CD4-positive, alpha-beta T cell treated with Interleukin-12 subunit alpha and Interleukin-12 subunit beta, for 1 hour (primary cell): ENCODE results near the gene PC.

ENCODE experiments used
- DNase-seq: peaks from one replicate; pipeline ENCODE4 v3.0.0-alpha.2; 2020

The PC gene

DNA sequence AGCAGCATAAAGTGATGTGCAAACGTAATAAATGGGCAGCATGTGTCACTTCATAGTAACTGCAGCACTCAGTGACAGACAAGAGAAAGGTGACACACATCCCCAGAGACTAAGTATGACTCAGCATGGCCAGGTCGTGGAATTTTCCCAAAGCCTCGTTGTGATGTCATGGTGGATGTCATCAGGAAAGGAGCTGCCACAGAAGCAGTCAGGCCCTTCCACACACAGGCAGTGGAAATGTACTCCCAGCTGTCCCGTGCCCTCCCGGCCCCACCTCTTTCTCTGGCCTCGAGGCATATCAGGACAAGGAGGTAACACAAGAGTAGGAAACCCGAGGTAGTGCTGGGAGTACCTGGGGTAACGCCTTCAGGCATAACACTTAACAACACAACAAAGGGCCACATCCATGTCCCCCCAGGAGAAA is 8.1 kb downstream of the PC start:
- DNase-seq = no peak

DNA sequence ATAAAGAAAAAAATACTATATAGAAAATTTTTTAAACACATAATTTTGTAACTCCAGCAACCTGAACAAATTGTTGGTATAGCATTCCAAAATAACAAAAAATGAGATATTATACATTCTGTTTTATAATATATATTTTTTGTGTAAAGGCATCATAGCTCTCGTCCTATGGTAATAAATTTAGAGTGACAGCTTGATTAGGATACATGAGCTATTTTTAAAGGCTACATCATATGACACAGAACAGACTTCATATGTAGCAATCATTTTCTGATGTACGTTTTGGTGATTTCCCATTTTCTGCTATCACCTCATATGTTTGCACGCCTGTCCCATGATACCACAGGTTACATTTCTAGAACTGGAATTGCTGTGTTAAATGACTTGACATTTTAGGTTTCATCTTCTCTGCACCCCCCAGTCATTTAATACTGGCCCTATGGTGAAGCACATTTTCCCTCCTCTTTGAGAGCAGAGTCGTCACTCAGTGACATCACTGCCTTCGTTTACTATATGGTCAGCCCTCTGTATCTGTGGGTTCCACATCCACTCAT is 19.5 kb downstream of the PC start:
- DNase-seq = no peak

DNA sequence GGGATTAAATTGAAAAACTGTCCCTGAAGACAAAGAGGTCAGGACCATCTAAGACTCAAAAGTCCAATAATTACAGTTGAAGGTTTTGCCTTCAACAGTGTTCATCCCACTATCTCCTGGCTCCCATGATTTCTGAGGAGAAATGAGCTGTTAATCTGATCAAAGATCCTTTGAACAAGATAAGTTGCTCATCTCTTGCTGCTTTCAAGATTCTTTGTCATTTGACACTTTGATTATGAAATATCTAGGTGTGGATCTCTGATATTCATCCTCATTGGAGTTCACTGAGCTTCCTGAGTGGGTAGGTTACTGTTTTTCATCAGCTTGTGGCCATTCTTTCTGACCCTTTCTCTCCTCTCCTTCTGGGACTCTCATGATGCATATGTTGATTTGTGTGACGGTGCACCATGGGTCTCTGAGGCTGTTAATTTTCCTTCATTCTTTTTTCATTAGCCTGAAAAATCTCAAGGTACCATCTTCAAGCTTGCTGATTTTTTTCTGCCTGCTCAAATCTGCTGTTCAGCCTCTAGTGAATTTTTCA is 20.9 kb downstream of the PC start:
- no peak for DNase-seq

DNA sequence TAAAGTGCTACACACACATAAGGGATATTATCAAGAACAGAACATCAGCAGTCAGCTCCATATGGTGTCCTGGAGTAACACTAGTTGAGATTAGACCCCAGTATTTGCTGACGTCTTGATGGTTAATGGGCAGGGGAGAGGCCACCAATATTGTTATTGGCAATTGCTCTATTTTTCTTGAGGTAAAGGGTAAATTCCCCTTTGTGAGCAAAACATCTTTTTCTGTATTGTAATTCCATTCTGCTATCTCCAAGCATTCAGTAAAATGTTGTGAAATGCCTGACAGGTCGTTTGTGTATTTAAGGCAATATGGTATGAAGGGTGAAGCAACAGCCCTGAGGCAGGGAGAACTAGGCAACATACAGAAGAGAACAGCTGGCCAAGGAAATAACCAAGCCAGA is 21.9 kb downstream of the PC start:
- no peak for DNase-seq

DNA sequence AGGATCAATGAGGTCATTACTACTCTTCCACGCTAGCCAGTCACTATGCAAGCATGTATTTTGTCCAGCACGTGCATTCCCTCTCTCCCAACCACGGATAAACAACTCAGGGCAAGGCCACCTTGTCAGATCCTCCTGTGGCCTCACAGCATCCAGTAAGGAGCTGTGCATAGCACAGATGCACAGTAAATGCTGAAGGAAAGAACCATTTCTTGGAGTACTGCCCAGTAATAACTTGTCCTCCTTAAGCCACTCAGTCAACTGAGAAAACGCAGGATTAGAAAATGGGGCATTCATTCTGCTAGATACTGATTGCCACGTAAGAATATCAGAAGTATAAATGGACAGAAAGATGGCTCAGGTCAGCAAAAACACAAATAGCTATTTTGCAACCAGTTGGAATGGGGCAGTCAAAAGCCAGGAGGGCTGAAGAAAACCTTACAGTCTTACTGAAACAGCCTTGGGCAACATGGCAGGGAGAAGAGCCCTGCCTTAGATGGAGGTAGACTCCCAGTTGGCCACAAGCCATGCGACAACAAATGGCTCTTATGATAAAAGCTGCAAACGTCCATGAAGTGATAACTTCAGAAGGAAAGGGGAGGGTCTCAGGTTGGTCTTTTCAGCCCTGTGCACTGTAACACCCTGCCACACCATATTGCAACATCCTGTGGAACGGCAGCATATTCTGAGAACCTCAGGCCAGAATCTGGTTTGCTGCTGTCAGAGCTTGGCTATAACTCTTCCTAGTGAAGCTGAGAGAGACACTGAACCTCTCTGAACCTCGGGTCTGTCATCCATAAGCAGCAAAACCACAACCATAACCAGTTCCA is 23.0 kb downstream of the PC start:
- no peak for DNase-seq

DNA sequence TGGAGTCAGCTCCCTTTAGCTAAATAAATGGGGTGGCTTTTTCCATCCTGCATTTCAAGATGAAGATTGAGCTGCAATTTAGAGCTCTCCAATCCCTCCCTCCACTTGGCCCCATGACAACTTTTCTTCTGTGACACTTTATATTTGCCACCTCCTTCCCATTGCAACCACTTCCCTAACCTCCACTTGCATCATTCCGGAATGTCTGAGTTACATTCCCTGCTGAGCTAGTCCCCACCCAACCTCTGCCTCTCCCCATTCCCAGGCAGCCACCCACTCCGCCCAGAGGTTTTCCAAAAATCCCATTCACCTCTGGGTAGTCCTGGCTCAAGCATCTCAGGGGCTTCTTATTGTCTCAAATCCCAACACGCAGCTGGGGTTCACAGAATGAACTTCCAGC is 24.7 kb downstream of the PC start:
- DNase-seq = no peak

DNA sequence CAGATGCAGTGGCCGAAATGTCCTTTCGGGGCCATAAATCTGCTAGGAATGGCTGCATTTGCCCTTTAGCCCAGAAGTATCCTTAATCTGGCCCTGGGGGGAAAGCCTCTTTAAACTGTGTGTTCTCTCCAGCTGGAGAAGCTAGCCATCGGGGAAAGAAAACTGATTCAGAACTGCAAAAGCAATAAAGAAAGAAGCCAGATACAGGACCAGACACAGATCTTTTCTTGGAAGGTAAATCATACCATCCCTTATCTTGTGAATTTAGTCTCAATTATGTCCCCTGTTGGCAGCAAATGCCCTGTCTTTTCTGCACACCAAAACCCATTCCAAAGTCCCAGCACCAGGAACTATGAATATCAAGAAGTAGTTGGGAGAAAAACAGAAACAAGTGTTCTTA is 25.6 kb downstream of the PC start:
- no peak for DNase-seq

DNA sequence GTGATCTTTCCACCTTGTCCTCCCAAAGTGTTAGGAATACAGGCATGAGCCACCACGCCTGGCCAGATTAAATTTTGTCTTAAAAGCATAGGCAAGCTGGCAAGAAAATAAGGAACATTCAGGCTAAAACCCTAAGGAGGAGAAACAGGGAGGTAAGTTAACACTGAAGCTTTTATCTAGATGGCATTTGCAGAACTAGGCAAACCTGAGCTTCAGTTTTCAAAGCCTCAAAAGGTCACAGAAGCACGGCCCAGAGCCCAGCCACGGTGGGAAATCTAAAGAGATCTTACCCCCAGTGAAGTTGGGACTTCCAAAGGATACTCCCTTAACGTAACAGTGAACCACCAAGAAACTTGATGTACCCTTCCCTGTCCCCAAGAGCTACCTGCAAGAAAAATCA is 28.4 kb downstream of the PC start:
- no peak for DNase-seq

DNA sequence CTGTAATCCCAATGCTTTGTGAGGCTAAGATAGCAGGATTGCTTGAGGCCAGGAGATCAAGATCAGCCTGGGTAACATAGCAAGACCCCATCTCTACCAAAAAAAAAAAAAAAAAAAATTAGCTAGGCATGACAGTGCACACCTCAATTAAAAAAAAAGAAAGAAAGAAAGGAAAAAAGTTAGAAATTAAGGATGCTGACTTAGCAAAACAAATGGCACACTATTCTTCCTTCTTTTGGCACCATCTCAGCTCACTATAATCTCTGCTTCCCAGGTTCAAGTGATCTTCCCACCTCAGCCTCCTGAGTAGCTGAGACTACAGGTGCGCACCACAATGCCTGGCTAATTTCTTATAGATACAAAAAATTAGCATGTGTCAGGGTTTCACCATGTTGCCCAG is 33.9 kb downstream of the PC start:
- DNase-seq = no peak

DNA sequence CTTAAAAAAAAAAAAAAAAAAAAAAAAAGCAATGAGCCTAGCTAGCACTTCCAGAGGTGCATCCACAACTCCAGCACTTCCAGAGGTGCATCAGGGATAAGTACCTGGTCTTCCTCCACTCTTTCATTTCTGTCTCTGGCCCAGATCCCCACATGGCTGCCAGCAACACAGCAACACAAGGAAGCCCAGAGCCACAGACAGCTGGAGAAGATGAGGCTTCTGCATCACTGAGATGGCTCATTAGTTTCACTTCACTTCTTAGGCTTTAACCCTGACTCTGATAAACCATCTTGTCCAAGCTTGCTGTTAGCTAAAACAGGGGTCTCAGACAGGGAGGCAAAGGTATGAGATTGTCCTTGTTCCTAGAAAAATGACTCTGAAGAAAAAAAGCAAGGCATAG is 35.6 kb downstream of the PC start:
- DNase-seq = no peak

DNA sequence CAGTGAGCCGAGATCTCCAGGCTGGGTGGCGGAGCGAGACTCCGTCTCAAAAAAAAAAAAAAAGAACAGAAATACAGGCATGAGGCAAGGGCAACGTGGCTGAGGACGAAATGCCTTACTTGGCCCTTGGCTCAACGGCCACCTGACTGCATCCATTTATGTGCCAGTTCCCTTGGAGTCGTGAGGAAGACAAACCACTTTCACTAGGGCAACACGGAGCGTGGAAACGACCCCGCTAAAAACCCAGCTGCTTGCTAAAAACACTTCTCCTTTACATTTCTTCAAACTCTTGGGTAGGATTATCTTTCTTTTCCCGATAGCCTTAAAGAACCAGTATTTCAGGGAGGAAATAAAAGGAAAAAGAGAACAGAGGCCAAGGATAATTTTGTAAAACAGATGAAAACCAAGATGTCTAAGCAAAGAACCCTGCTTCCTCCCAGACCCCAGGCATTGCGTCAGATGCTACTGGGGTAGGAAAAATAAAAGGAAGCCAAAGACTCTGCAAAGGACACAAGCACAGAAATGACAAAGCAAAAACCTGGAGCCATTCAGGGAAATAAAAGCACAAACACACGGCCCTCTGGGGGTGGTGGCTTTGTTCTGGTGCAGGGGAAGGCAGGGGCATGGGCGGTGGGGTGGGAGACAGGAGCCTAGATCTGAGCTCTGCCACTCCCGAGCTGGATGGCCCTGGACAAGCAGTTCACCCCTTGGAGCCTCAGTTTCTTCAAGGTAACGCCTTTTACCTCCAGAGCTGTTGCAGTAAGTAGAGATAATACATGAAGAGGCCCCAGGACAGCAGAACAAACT is 37.0 kb downstream of the PC start:
- DNase-seq = no peak

DNA sequence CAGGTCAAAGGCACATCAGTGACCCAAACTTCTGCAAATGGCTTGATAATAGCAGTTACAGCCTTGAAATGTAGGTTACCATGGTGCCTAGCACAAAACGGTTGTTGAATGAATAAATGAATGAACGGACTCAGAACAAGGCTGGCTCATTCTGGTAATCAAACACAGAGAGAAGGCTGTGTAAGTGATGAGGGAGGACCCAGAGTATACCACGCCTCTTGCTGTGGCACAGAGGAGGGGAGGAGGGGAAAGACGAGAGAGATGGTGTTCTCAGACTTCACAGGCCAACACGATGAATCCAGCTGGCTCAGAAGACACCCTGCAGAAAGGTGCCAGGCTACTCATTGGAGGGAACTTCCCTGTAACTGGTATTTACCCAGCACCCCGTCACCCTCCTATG is 38.3 kb downstream of the PC start:
- no peak for DNase-seq

DNA sequence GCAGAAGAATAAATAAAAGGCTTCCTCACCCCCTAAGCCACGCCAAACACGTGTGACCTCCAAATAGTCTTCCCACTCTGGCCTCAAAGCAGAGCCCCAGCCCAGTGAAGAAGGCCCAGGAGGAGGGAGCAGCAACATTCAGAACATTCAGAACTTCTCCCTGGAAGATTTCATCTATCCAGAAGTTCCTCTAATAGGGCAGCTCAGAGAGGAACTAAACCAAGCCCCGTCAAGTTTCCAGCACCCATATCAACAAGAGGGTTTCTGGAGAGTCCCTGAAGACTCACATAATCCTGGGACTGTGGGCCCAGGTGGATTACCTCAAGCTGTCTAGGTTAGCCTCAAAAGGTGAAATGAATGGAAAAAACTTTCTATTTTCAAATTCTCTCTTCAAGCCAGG is 39.4 kb downstream of the PC start:
- no peak for DNase-seq

DNA sequence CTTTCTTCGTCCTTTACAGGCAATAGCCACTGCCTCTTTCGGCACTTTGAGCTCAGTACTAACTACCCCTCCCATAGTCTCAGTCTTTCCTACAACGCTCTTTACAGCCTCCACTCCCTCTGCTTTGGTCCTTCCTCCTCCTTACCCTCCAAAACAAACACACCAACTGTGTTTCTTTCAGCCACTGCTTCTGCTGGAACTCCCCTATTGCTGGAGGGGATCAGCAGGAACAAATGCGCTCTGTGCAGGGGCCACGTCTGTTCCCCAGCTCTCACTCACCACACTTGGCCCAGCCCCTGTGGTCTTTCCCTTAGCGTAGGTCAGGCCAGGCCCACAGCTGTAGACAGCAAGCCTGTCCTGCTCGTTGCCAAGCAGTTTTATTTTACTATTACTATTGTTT is 42.3 kb downstream of the PC start:
- no peak for DNase-seq

DNA sequence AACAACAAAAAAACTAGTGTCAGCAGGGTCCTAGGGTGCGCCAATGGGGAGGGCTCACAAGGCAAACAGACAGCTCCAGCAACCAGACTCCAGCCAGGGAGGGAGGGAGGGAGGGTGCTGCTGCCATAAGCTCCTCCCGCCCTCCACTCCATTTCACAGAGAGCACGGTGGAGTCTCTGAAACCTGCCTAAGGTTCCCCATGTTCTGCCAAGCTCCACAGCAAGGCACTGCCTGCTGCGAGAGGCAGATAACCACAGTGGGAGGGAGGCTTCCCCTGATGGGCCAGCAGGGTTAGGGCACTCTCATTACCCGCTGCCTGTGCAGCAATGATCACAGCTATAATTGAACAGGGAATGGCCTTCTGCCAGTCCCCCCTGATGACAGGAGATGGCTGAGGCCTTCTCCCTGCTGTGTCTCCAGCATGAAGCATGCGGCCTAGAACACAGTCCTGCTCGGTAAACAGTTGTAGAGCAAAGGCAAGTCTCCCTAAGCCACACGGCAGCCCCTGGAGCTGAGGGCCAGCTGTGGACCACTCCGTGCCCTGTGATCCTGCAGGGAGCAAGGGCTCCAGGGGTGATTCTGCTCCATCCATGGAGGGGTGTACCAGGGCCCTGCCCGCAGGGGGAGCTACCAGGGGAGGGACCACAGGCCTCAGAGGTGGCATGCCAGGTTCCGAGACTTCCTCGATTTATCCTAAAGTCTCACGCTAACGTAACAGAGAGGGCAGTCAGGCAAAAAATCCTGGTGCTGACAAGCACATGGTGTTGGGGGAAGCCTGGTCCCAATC is 42.9 kb downstream of the PC start:
- no peak for DNase-seq

DNA sequence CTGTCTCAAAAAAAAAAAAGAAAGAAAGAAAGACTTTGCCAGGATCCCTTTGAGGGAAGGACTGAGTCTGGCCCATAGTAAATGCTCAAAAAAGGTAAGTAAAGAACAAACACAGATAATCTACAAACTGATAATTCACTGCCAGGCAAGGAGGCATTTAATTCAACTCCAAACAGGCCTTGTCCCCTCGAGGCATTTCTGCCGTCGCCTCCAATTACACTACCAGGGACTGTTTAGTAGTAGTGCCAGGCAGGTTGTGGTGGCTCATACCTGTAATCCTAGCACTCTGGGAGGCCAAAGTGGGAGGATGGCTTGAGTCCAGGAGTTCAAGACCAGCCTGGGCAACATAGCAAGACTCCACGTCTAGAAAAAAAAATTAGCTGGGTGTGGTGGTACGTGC is 43.7 kb downstream of the PC start:
- no peak for DNase-seq

DNA sequence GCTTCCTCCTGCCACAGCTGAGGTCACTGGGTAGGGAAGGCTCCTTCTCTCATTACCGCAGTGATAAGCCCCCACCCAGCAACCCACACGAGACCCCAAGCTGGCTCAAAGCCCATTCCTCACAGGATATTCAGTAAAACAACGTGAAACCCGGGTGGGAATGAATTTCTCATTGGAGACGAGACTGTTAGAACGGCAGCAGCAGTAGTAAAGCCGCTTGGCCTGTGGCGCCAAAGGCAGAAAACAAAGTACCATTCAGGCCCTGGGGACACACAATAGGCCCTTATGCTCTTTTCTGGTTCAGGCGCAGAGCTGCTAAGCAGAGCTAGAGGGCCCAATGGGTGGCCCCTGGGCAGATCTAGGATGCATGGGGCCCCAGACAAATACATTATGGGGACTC is 45.3 kb downstream of the PC start:
- DNase-seq = no peak

DNA sequence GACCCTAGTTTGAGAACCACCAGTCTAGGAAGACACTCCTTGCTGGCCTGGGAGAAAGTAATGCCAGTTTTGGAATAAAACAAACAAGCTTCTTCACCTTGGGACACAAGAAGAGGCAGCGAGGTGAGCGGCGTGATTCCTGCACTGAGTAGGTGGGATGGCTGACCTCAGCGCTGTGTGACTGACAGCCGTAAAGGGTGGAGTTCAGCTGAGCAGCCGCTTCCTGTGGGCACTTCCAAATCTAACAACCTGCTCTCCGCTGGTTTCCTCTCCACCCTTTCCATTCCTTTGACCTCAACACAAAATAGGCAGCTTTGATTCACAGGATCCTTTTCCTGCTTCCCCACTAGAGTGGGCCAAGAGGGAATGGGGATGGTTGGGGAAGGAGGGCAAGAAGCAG is 45.8 kb downstream of the PC start:
- DNase-seq = no peak

DNA sequence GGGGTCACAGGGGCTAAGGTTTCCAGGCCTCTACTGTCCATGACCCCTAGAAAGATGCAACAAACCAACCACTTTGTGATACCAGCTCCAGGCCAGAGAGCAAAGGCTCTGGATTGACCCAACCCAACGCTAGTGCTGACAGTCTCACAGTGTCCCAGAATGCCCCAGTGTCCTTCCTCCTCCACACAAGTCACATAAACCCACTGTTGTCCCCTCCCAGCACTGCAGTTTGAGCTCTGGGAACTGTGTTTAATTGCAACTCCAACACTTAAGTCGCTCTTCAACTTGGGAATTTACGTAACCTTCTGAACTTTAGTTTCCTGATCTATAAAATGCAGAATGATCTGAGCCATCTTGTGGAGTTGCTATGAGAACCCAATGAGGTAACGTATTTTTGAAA is 47.5 kb downstream of the PC start:
- DNase-seq = no peak

DNA sequence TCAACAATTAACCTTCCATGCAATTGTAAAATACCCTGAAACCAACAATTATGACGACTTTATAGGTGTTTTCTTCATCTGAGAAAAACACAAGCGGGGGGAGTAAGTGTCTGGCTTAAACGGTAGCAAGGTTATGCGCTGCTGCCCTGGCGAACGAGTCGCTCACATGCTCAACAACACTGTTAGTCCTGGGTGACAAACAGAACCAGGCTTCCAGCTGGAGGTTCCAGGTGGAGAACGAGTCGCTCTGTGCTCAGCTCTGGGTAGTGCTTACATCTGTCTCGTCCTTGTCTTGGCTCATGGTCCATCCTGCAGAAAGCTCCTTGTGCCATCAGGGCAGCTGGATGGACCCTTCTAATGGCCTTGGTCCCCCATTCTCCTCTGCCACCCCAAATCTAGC is 48.2 kb downstream of the PC start:
- no peak for DNase-seq

DNA sequence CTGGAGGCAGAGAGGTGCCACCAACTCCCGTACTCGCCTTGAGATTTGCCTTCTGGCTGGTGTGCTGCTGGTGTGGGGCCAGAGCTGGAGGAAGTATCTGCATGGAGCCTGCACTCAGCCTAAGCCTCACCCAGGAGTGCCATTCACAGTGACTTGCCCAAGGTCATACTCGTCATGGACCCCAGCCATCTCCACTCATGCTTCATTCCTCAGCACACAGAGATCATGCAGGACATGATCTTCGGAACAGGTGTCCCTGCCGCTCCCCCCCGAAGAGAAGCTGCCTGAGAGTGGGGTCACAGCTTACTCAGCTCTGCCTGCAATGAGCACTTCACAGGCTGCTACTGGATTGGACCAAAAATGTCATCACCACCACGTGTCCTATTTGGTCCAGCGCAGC is 49.0 kb downstream of the PC start:
- no peak for DNase-seq

DNA sequence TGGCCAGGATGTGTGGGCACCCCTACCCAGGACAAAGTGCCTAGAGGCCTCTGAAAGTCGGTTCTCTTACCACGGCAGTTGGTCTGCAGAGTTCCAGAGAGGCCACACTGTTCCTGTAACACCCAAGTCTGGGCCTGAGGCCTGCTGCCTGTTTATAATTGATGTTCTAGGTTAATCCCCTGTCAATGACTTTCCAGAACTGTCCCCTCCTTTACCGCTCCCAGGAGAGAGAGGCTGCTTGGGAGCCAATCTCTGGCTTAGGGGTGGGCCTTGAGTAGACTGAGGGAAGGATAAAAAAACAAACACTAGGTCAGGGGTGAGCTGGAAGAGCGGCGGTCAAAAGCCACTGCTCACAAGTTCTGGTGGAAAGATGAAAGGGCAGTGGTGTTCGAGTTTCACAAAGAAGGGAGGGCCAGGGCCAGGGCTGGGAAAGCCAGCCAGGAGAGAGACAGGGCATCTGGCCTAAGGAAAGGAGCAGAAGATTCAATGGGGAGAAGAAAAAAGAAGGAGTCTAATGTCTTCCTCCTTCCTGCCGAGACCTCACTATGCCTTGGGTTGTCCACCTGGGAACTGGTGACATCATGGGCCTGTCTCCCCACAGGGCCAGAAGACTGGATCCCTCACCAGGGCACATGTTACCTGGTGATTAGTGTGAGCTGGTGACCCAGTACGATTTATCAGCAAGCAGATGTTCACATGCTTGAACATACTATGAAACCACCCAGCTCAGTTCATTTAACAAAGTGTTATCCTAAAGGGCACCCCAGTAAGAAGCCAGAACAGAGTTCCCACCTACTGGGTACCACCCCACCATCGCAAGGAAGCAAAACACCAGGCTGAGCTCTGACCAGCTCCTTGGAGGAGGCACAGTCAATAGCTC is 50.2 kb downstream of the PC start:
- no peak for DNase-seq
